SU-DHL-6 (cell line): ENCODE results near the gene METTL21A.

Source experiments
- CTCF ChIP-seq: fragments of 200-600 bp; sonication (generic); IDR thresholded peaks from one replicate; pipeline ENCODE4 v1.5.1; 2017; ENCODE audit warnings: antibody characterized with exemption, mild to moderate bottlenecking, low read length, moderate library complexity; ENCODE audit not compliant: insufficient read depth, poor library complexity, severe bottlenecking
- EZH2phosphoT487 ChIP-seq: fragments of 200-600 bp; sonication (generic), shearing (Covaris generic); conservative IDR thresholded peaks from 2 replicates; pipeline ENCODE4 v1.6.1; 2018; ENCODE audit warnings: mild to moderate bottlenecking, antibody characterized with exemption, low read length, moderate library complexity, mixed read lengths

GRCh38 chr2:207571370-207571769 lies 53.8 kb downstream of the METTL21A start:
- TF ChIP-seq CTCF (no peak), EZH2phosphoT487 (no peak)
